CD4-positive, alpha-beta T cell treated with Interleukin-4 for 1 hour (primary cell): ENCODE data around the gene SIRT6.
"Not testable (repeated sequence)": the region's sequence is repeated elsewhere in the genome, so short reads cannot be mapped to it uniquely, and the experiment has no call there.

Source experiments
- DNase-seq, 2 donors: peaks; one replicate each; pipeline ENCODE4 v3.0.0-alpha.2; 2020 to 2022

The SIRT6 gene

DNA sequence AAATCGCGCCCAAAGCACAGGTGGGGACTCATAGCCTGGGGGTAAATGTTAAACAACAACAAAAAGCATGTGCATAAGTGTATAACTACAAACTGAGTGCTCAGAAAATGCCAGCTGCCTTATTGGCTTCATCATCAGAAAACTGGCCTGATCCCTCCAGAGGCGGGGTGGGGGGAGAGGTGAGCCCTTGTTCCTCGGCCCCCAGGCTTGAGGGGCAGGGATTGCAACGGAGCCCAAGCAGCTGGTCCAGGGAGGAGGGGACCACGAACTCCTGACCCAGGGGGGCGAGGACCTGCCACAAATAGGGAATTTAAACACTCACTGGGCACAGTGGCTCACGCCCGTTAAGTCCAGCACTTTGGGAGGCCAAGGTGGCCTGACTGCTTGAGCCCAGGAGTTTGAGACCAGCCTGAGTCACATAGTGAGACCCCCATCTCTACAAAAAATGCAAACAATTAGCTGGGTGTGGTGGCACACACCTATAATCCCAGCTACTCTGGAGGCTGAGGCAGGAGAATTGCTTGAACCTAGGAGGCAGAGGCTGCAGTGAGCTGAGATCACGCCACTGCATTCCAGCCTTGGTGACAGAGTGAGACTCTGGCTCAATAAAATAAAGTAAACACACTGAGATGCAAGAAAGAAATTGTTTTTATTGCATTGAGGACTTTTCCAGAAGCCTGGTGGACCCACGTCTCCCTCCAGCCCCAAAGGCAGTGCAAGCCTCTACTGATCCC is 8.7 kb downstream of the SIRT6 start:
- DNase-seq, result no peak

DNA sequence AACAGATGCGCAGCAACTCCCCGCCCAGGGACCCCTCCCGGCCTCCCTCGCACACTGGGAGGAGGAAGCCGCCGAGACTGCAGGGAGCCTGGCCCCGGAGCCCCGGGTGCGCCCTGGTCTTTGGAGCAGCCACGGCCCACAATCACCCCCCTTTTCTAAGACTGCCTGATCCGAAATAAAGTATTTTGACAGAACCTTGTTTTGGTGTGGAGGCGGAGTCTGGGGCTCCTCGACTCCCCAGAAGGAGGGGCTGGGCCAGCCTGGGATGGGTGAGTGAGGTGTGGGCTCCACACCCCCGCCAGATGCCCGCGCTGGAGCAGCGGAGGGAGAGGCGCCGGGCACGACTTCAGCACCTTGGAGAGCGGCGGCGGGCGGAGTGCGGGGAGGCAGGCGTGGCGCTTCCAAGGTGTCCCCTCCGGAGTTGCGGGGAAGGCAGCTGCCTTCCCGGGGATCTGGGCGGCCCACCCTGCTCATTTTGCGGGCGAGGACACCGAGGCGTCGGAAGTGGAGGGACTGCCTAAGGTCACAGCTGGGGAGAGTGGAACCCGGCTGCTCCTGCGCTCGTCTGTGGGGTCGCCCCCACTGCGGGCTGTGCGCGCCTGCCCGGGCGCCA is 9.4 kb downstream of the SIRT6 start:
- DNase-seq, result peak; percentile 40 to 59

DNA sequence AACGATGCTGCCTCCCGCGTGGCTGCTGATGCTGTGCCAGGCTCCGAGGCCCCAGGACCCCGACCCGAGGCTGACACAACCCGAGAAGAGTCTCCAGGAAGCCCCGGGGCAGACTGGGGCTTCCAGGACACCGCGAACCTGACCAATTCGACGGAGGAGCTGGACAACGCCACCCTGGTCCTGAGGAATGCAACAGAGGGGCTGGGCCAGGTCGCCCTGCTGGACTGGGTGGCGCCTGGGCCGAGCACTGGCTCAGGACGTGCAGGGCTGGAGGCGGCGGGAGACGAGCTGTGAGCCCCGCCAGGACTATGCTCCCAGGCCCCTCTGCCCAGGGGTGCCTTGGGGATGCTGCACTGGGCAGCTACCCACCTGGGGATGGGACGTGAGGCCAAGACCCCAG is 10.7 kb downstream of the SIRT6 start:
- no peak for DNase-seq

DNA sequence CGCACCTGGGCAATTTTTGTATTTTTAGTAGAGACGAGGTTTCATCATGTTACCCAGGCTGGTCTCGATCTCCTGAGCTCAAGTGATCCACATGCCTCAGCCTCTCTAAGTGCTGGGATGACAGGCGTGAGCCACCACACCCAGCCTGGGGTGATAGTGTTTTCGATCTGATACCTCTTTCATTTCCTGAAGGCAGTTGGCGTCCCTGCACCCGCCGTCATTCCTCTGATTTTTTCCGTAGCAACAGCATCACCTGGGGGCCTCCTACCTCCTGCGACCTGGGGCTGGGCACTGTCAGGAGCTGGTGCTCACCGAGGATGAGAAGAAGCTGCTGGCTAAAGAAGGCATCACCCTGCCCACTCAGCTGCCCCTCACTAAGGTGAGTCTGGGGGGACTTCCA is 18.1 kb downstream of the SIRT6 start:
- DNase-seq, result no peak

DNA sequence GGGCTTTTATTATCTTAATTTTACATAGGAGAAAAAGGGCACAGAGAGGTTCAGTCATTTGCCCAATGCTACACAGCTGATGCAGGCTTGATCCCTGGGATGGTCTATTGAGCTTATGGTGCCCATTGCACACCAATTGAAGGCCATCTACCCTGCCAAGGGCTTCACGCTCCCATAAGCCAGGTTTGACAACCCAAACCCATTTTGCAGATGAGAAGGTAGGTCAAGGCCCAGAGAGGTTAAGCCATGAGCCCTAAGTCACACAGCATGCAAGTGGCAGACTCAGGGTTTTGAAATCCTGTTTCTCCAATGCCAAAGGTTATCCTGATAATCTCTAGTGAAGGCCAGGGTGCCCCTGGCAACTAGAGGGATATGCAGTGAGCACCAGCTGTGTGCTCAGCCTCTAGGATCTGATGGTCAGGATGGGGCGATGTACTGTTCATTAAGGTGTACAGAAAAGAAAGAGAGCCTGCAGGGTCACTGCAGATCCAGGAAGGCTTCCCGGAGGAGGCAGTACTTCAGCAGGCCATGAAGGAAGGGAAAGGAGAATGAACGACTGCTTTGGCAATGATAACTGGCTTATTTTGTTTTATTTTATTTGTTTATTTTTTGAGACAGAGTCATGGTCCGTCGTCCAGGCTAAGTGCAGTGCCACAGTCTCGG is 20.8 kb downstream of the SIRT6 start:
- DNase-seq, result no peak

DNA sequence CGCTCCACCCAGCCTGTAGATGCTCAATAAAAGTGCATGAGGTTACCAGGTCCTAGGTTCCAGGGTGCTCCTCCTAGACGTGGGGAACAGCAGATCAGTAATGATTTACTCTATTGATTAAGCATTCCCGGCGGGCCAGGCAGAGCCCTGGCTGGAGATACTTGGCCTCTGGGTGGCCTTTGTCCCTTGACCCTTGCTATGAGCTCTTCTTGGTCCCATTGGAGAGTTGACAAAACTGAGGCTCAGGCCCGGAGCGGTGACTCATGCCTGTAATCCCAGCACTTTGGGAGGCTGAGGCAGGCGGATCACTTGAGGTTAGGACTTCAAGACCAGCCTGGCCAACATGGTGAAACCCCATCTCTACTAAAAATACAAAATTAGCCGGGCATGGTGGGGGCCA is 24.4 kb downstream of the SIRT6 start:
- DNase-seq, result not testable (repeated sequence)

DNA sequence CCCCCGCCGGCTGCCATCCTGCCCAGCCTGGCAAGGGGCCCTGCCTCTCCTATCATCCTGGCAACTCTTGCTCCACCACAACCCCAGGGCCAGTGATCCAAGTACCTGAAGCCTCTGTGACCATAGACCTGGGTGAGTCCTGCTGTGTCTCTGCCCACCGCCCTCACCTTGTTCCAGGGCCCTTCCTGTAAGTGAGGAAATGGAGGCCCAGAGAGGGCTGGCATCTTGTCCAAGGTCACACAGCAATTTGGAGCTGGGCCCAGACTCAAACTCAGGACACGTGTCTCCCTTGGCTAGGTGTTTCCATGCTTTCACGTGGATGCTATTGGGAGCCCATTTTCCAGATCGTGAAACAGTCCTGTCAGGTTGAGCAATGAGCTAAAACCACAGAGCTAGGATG is 25.2 kb downstream of the SIRT6 start:
- no peak for DNase-seq

DNA sequence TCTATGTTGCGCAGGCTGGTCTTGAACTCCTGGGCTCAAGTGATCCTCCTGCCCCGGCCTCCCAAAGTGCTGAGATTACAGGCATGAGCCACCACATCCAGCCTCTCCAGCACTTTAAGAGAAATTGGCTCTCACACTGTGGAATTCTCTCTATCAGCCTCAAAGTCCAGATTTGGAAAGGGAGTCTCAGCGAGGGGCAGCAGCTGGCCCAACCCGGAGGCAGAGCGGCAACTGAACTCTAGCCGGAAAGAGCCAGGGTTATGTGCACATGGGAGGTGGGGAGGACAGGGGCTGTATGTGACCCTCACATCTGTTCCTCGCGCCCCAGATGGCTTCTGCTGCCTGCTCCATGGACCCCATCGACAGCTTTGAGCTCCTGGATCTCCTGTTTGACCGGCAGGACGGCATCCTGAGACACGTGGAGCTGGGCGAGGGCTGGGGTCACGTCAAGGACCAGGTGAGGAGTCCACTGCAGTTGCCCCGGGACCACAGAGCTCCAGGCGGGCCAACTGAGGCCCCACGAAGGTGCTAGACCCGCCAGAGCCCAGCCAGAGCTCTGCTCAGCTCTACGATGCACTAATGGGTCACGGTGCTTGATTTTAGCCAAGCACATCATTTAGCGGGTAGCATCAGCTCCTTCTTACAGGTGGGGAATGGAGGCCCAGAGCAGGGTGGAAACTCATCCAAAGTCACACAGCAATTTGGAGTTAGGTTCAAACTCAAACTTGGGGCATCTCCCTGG is 27.6 kb downstream of the SIRT6 start:
- DNase-seq, result no peak

DNA sequence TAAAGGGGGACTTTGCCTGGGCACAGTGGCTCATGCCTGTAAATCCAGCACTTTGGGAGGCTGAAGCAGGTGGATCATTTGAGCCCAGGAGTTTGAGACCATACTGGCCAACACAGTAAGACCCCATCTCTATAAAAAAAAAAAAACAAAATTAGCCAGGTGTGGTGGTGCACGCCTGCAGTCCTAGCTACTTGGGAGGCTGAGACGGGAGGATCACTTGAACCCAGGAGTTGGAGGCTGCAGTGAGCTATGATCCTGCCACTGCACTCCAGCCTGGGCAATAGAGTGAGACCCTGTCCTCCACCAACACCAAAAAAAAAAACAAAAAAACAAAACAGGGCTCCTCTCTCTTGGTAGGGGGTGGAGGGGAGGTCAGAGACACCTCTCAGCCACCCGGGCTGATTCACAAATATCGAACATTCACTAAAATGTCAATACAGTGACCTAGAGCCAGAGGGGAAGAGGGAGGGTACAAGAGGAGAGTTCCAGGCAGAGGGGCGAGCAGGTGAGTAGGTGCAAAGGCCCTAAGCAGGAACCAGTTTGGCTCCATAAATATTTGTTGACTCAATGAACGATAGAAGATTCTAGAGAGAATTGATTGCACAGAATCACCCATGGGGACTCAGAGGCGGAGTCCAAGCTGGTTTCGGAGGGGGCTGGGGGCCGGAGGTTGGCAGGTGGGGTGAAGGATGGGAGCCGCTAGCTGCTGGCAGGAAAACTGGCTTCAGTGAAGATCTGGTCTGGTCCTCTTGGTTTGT is 29.9 kb downstream of the SIRT6 start:
- no peak for DNase-seq

DNA sequence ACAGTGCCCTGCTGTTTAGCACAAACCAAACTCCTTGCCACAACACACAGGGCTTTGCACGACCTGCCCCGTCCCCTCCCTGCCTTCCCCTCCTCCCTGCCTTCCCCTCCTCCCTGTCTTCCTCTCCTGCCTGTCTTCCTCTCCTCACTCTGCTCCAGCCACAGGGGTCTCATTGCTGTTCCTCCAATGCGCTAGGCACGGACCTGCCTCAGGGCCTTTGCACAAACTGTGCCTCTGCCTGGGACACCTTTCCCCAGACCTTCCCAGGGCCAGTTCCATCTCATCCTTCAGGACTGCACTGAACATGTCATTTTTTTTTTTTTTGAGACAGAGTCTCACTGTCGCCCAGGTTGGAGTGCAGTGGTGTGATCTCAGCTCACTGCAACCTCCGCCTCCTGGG is 30.7 kb downstream of the SIRT6 start:
- DNase-seq, result no peak

DNA sequence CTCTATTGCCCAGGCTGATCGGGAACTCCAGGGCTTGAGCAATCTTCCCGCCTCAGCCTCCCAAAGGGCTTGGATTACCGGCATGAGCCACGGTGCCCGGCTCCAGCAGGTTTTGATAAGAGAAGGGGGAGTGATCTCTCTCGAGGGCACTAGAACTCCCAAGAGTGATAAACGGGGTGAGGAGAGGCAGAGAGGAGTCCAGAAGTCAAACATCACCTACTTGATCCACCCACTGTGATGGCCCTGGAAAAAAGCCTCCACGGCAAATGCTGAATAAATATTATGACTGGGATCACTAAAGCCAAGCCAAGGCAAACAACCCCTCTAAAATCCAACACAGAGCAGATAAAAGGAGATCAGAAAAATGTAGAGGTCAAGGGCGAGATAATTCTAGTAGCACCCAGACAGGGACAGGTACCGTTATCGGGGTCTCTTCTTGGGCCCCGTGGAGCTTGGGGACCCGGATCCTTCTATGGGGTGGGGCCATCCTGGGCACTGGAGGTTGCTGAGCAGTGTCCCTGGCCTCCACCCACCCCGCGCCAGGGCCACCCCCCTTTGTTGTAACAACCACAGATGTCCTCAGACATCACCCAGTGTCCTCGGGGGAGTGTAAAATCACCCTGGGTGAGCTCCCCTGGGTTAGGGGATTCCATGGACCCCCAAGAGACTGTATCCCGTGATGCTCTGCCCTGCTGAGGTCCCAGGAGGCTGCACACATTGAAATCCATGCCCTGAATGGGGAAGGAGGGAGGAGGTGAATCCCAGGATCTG is 32.7 kb downstream of the SIRT6 start:
- DNase-seq, result no peak

DNA sequence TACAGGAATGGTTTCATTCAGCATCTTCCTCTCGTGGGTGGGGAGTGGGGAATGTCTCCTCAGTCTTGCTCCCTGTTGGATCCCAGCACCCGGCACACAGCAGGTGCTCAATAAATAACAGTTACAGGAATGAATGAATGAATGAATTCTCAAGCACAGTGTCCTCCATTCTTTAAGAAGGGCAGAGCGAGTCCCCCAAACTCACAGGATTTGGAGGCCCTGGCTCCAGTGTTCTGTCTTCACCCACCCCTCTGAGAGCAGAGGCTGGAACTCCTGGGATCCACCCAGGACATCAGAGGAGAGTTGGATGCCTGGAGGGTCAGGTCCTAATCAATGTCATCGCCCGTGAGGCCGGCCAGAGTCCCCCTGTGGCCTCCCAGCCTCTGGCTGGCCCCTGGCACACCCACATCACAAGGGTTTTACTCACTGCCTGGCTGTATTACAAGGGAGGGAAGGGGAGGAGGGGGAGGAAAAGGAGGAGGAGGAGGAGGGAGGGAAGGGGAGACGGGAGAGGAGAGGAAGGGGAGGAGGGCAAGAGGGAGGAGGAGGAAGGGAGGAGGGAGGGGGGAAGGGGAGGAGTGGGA is 37.6 kb downstream of the SIRT6 start:
- no peak for DNase-seq

DNA sequence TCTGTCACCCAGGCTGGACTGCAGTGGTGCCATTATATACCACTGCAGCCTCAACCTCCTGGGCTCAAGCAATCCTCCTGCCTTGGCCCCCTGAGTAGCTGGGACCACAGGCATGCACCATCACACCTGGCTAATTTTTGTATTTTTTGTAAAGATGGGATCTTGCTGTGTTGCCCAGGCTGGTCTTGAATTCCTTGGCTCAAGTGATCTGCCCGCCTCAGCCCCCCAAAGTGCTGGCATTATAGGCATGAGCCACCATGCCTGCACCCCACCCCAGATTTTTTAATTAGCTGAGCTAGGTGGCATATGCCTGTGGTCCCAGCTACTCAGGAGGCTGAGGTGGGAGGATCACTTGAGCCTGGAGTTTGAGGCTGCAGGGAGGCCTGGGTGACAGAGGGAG is 39.4 kb downstream of the SIRT6 start:
- DNase-seq, result not testable (repeated sequence)

DNA sequence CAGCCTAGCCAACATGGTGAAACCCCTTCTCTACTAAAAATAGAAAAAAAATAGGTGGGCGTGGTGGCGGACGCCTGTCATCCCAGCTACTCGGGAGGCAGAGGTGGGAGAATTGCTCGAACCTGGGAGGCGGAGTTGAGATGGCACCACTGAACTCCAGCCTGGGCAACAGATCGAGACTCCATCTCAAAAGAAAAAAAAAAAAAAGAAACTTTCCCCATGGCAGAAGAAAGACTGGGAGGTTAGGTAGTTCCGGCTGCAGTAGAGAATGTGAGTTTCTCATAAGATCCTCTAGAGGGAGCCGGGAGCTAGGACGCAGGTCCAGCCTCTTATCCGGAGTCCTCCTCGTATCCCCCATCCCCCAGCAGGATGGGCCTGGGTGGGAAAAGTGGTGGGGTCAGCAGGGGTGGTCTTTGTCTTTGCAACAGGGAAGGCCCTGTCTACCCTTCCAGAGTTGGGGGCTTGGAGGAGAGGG is 42.1 kb downstream of the SIRT6 start:
- DNase-seq, result peak; percentile 33 to 53

DNA sequence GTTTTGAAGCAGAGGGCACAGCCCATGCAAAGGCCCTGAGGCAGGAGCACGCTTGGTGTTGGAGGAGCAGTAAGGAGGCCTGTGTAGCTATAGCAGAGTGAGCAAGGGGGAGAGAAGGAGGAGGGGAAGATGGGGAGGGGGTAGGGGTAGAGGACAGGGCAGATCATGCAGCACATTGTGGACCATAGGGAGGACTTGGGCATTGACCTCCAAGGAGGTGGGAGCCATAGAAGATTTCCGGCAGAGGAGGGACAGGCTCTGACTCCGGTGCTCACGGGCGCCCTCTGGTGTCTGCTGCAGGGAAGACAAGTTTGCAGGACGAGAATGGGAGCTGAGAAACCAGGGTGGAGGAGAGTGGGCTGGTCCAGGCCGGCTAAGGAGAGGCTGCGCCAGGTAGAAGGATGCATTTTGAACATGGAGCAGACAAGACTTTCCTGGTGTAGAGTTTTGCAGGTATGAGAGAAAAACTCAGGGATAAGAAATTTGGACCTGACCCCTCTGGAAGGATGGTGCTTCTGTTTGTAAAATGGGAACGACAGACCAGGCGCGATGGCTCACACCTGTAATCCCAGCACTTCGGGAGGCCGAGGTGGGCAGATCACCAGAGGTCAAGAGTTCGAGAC is 42.6 kb downstream of the SIRT6 start:
- DNase-seq, result peak; percentile 82 to 85

DNA sequence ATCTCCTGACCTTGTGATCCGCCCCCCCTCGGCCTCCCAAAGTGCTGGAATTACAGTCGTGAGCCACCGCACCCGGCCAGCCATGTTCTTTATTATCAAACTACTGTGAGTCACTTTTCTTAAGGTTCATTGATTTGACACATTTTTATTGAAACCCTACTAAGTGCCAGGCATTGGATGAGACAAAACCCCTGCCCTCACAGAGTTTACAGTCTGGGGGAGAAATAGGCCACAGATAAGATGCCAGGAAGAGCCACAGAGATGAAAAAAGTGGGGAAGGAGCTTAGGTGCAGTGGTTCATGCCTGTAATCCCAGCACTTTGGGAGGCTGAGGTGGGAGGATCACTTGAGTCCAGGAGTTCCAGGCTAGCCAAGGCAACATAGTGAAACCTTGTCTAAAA is 43.9 kb downstream of the SIRT6 start:
- no peak for DNase-seq

DNA sequence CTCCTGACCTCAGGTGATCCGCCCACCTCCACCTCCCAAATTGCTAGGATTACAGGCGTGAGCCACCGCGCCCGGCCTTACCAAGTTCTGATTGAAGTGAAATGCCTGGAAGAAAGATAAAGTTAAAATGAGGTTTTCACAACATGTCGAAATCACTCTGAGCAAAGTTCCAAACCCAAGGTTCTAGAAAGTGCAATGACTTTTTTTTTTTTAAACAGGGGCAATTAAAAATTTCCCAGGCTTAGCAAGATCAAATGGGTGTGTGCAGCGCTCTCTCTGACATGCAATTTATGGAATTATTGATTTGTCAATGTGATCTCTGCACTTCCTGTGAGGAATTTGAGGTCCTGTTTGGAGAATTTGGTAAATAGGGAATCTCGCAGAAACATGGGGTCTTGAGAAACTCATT is 45.7 kb downstream of the SIRT6 start:
- DNase-seq, result no peak

DNA sequence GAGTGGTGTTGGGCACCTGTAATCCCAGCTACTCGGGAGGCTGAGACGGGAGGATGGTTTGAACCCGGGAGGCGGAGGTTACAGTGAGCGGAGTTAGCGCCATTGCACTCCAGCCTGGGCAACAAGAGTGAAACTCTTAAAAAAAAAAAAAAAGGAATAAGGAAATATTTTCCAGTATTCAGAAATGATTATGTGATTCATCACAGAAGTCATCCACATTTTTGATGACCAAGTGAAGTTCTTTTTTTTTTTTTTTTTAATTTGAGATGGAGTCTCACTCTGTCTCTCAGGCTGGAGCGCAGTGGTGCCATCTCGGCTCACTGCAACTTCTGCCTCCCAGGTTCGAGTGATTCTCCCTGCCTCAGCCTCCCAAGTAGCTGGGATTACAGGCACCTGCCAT is 47.0 kb downstream of the SIRT6 start:
- DNase-seq, result not testable (repeated sequence)

DNA sequence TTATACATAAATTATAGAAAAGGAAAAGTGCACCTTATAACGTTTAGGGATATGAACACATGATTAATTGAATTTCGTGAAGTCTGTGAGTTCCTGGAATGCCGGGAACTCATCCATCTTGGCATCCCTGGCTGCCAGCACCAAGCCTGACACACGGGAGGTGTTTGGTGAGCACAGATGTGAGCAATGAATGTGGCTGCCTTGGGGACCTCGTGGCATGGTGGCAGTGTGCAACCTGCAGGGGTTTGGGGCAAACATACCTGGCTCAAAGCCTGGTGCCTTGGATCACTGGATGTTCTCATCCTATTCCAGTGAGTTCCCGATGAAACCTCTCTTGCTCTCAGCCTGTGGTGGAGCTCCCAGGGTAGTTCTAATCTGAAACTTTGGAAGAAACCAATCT is 48.0 kb downstream of the SIRT6 start:
- no peak for DNase-seq

DNA sequence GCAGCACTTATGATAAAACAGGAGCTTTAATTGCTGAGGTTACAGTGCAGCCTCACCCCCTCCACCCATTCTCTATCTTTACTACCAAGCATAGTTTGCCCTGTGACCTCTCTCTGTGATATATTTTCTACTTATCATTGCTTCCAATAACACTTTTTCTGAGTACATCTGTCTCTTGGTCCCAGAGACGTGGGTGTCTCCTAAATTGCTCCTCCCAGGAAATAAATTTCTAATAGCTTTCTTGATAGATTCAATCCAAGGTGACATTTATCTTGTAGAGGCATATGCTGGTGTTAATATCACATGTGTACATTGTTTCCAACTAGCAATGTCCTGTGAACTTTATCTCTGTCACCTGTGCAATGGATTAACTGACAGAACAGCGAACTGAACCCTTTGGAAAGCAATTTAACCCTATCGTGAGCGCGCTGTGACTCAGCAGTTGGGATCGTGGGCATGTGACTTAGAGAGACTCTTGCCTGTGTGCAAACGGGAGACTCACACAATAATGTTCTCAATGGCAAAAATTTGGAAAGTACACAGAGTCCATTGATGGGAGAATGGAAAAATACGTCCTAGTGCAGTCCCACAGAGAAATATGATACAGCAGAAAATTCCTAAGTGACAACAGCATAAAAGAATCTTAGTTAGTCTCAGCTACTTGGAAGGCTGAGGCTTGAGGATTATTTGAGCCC is 51.5 kb downstream of the SIRT6 start:
- no peak for DNase-seq
